Right ventricle myocardium superior (tissue), 1 donor: Measurements from ENCODE around the gene TAS2R42. TPM values are rescaled to one million over a fixed set of nuclear protein-coding genes. Genes with fewer than 3 reads are reported as not detected.

Source experiments
- ATAC-seq: fragments of 200-7000 bp; cut with Tn5 transposase; one replicate; pipeline ENCODE4 v1.9.1; 2020; ENCODE audit warnings: mild to moderate bottlenecking; ENCODE audit not compliant: poor library complexity
- DNase-seq: peaks from one replicate; pipeline ENCODE4 v3.0.0-alpha.2; 2020
- intact Hi-C: fragments of 100-400 bp; cut with DNase I; formaldehyde crosslinking; loops from one replicate; pipeline ENCODE4 v1.11.2; 2022
- total RNA-seq: library from RNA; stranded (reverse); fragmentation: NEBNext Ultra II Directional; extraction: Animal tissue kit (Norgen Biotek cat#: 25700); gene quantifications from one replicate; pipeline ENCODE4 v1.2.1, GENCODE V29; 2021
- donor health status: DM: no; HTN: yes; CAD: no; lungs with severe emphysema.

The TAS2R42 gene
- total RNA-seq, 1 donor from 2014 or later, result not detected

DNA sequence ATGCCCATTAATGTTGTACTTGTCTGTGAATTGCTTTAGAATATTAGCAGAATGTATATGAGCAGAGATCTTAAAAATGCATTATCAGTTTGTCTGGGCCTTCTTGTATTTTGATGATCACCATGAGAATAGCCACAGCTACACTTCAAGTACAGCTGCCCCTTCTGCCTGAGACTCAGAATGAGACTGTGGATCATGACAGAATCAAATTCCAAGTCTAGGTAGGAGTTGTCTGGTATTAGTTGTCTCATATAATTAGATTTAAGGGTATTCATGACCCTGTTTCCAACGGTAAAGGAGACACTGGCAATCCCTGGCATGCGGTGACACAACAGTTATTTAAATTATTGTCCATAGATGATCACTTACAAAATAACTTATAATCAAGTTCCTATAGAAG is 34.0 kb downstream of the TAS2R42 start:
- no peak for ATAC-seq
- intact Hi-C loops, result no loop called here

DNA sequence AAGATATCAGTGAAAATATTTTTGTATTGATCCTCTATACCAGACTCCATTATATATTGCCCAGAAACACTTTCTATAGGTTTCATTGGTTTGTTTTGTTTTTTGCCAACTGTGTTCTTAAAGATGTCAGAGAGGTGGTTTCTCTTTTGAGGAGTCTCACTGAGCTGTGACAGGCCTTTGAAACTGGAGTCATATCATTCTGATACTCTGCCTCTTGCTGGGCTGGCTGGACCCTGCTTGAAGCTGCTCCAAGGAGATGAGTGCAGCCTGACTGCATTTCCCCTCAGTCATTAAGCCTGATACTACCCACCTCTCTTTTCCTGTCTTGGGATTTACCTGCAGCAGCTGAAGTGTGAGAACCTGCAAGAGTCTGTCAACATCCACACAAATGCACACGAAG is 35.9 kb downstream of the TAS2R42 start:
- no peak for ATAC-seq
- DNase-seq, result no peak
- intact Hi-C loops, result no loop called here

More for the DNA sequence above, 34.0 kb downstream of the TAS2R42 start:
- DNase-seq, result no peak

DNA sequence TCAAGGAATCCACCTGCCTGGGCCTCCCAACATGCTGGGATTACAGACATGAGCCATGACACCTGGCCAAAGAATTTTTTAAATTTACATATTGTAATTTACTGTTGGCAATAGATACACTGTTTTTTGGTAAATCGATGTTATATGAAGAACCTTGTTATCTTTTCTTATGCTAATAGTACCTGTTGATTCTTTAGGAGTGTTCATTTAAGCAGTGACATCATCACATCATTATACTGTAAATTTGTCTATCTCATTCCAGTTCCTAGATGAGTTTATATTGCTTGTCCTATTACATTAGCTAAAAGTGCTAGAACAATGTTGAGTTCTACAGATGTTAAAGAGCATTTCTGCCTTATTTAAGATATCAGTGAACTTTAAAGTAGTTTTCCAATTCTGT is 39.3 kb downstream of the TAS2R42 start:
- DNase-seq (no peak), ATAC-seq (no peak)
- intact Hi-C loops, result no loop called here

DNA sequence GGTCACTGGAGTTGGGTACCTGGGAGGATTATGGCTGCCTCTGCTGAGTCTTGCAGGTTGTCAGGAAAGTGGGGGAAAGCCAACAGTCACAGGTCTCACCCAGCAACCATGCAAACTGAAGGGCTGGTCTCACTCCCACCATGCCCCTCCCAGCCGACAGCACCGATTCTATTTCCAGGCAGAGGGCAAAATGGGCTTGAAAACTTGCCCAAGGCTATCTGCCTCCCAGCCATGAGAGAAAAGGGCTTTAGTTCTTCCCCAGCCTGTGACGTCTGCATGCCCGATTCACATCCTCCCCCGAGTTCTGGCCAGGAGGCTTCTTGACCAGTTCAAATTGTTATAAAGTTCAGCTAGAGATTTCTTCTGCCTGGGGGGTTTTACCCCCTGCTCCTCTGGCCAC is 42.4 kb downstream of the TAS2R42 start:
- ATAC-seq (no peak), DNase-seq (no peak)
- intact Hi-C loops, result no loop called here

DNA sequence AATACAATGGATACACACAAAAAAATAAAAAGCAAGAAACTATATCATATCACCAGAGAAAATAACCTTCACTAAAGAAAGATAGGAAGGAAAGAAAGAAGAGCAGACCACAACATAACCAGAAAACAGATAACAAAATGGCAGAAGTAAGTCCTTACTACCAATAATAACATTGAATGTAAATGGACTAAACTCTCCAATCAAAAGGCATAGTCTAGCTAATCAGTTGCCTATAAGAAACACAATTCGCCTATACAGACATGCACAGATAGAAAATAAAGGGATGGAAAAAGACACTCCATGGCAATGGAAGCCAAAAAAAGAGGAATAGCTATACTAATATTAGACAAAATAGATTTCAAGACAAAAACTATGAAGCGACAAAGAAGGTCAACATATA is 43.4 kb downstream of the TAS2R42 start:
- ATAC-seq, result no peak
- DNase-seq, result no peak
- intact Hi-C loops, result no loop called here

DNA sequence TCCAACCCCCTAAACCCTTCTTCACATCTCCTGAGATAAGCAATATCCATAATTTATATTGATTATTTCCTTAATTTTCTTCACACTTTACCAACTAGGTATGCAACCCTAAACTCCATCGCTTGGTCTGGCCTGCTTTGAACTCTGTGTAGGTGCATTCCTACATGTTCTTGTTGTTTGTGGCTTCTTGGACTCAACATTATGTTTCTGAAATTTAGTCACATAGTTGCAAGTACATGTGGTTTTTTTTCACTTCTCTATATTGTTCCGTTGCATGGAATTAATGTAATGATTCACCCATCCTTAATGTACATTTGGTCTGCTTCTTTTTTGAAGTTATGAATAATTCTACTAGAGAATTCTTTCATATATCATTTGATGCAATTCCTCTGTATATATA is 50.7 kb downstream of the TAS2R42 start:
- intact Hi-C loops, result no loop called here
- DNase-seq (no peak), ATAC-seq (no peak)

Other genes with a start within 250 kb of the TAS2R42 start
- 0.75 TPM for gene TAS2R14, start 247.7 kb downstream of the TAS2R42 start, total RNA-seq
- gene TAS2R50, start 200.0 kb downstream of the TAS2R42 start, total RNA-seq, result 0.22 TPM
- gene TAS2R20, start 188.6 kb downstream of the TAS2R42 start, total RNA-seq, result 0.43 TPM
- 0.51 TPM for gene TAS2R19, start 164.3 kb downstream of the TAS2R42 start, total RNA-seq
- 0.38 TPM for gene TAS2R31, start 155.5 kb downstream of the TAS2R42 start, total RNA-seq
- gene TAS2R46, start 124.6 kb downstream of the TAS2R42 start, total RNA-seq, result not detected
- not detected for gene TAS2R43, start 94.6 kb downstream of the TAS2R42 start, total RNA-seq
- gene TAS2R30, start 52.3 kb downstream of the TAS2R42 start, total RNA-seq, result 0.67 TPM
- gene SMIM10L1, start 15.7 kb downstream of the TAS2R42 start, total RNA-seq, result 13.6 TPM
- not detected for gene PRB3, start 82.8 kb upstream of the TAS2R42 start, total RNA-seq
- gene PRB4, start 123.5 kb upstream of the TAS2R42 start, total RNA-seq, result not detected
- not detected for gene PRB2, start 208.6 kb upstream of the TAS2R42 start, total RNA-seq